Measurements from ENCODE around the gene BBIP1.
A peak's percentile ranks its signal among the peaks of the same experiment; 100 is the strongest.

Gene BBIP1

GRCh38 chr10:110861930-110862649 is 56.9 kb downstream of the BBIP1 start:
- no peak for DNase-seq

- DNase-seq, result no peak
These were observed 57.5 kb downstream of the BBIP1 start for GRCh38 chr10:110861476-110861875.

- DNase-seq, result peak; percentile 62
These were observed 58.3 kb downstream of the BBIP1 start for GRCh38 chr10:110860576-110861241.

- peak; percentile 94 for DNase-seq
These were observed 59.0 kb downstream of the BBIP1 start for GRCh38 chr10:110859973-110860376.

GRCh38 chr10:110859206-110859972 is 59.6 kb downstream of the BBIP1 start:
- peak; percentile 52 for DNase-seq

- peak; percentile 93 for DNase-seq
These were observed 60.6 kb downstream of the BBIP1 start for GRCh38 chr10:110858297-110858934.

GRCh38 chr10:110857265-110858171 is 61.5 kb downstream of the BBIP1 start:
- peak; percentile 88 for DNase-seq

GRCh38 chr10:110853921-110854605 is 64.9 kb downstream of the BBIP1 start:
- DNase-seq, result no peak

- no peak for DNase-seq
These were observed 66.0 kb downstream of the BBIP1 start for GRCh38 chr10:110852947-110853346.

GRCh38 chr10:110852255-110852896 is 66.6 kb downstream of the BBIP1 start:
- DNase-seq, result no peak

GRCh38 chr10:110851020-110851612 is 67.9 kb downstream of the BBIP1 start:
- DNase-seq, result peak; percentile 80

GRCh38 chr10:110850099-110850498 is 68.9 kb downstream of the BBIP1 start:
- no peak for DNase-seq

All from OCI-M1 (cell line).